Measurements from ENCODE around the gene TPH1. TPM values are rescaled to one million over a fixed set of nuclear protein-coding genes. Genes with fewer than 3 reads are reported as not detected.

TPH1 gene
- total RNA-seq: 0.05 TPM in 1 of 2 replicates, not detected in the other

GRCh38 chr11:18046116-18046777 is at the start of gene TPH1:
Gene TPH1, minus strand, starts transcription at chr11:18046269. Its CDS starts 5,507 bp downstream, at chr11:18040762.

GRCh38 chr11:18012906-18013781 is 32.9 kb downstream of the TPH1 start, which contains the start of gene SERGEF:
Gene SERGEF, minus strand, starts transcription at chr11:18013047. Its CDS starts 37 bp downstream, at chr11:18013010.

Other genes with a start within 250 kb of the TPH1 start
- 15.3 and 25.2 TPM in 2 replicates for gene SERGEF, start 33.2 kb downstream of the TPH1 start, total RNA-seq
- 10.4 and 13.3 TPM in 2 replicates for gene SAAL1, start 59.8 kb upstream of the TPH1 start, total RNA-seq
- not detected in 2 replicates for gene MRGPRX3, start 86.3 kb upstream of the TPH1 start, total RNA-seq
- not detected in 2 replicates for gene MRGPRX4, start 126.6 kb upstream of the TPH1 start, total RNA-seq
- gene SAA4, start 190.5 kb upstream of the TPH1 start, total RNA-seq: not detected in 2 replicates
- gene SAA2, start 202.4 kb upstream of the TPH1 start, total RNA-seq: 0.30 TPM in 1 of 2 replicates, not detected in the other
- gene SAA1, start 220.0 kb upstream of the TPH1 start, total RNA-seq: not detected in 2 replicates

Measured in smooth muscle cell of the umbilical artery (primary cell).